Measurements from ENCODE around the gene IGFBP3. TPM values are rescaled to one million over a fixed set of nuclear protein-coding genes. Genes with fewer than 3 reads are reported as not detected.

Gene IGFBP3
- total RNA-seq, 1 donor from 2014 or later = 22.0 TPM

DNA sequence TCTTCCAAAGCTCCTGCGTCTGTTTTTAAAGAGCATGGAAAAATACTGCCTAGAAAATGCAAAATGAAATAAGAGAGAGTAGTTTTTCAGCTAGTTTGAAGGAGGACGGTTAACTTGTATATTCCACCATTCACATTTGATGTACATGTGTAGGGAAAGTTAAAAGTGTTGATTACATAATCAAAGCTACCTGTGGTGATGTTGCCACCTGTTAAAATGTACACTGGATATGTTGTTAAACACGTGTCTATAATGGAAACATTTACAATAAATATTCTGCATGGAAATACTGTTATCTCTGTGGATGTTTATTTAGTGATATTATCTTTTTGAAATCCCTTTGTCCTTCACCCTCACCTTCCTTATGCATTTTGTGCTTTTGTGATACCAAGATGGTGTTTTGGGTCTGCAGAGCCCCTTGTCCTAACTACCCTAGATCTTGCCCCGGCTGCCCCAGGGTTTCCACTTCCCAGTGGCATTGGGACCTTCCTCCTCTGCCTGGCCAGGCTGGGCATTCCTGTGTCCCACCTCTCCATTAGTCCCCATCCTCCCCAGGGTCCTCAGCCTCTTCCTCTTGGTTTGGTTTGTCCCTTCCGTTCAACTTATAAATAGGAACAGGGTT is 27.6 kb downstream of the IGFBP3 start:
- Mint-ChIP-seq H3K4me3 (no peak overlapping the region), H3K27me3 (ENCODE audit: insufficient read depth, low read depth) (peaks cover 15% of the 10 kb centered on the region), H3K9me3 (no peaks in the 10 kb centered on the region), H3K36me3 (no peaks in the 10 kb centered on the region), H3K4me1 (peaks cover 3% of the 10 kb centered on the region), H3K27ac (no peak overlapping the region)
- Histone ChIP-seq H4K20me1 (ENCODE audit: low read depth) (no peaks in the 10 kb centered on the region), H3K4me1 (peaks cover 3% of the 10 kb centered on the region), H3F3A (ENCODE audit: low read depth) (no peaks in the 10 kb centered on the region), H3K27ac (no peak overlapping the region), H3K79me2 (ENCODE audit: low read depth) (no peaks in the 10 kb centered on the region), H3K27me3 (peaks cover 25% of the 10 kb centered on the region), H3K4me3 (no peak overlapping the region), H3K4me2 (no peak overlapping the region), H3K36me3 (no peaks in the 10 kb centered on the region), H2AFZ (replicated peaks) (no peak overlapping the region), H3K9ac (no peak overlapping the region), H3K9me3 (ENCODE audit: low read depth) (no peaks in the 10 kb centered on the region)
- no peak for DNase-seq (ENCODE audit: low spot score)
- TF ChIP-seq, protein P1, sequence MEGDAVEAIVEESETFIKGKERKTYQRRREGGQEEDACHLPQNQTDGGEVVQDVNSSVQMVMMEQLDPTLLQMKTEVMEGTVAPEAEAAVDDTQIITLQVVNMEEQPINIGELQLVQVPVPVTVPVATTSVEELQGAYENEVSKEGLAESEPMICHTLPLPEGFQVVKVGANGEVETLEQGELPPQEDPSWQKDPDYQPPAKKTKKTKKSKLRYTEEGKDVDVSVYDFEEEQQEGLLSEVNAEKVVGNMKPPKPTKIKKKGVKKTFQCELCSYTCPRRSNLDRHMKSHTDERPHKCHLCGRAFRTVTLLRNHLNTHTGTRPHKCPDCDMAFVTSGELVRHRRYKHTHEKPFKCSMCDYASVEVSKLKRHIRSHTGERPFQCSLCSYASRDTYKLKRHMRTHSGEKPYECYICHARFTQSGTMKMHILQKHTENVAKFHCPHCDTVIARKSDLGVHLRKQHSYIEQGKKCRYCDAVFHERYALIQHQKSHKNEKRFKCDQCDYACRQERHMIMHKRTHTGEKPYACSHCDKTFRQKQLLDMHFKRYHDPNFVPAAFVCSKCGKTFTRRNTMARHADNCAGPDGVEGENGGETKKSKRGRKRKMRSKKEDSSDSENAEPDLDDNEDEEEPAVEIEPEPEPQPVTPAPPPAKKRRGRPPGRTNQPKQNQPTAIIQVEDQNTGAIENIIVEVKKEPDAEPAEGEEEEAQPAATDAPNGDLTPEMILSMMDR (IDR thresholded peaks at IDR 0.05) = no peak
- TF ChIP-seq EZH2 (IDR thresholded peaks at IDR 0.05) (no peak), EZH2phosphoT487 (IDR thresholded peaks at IDR 0.05) (no peak)

DNA sequence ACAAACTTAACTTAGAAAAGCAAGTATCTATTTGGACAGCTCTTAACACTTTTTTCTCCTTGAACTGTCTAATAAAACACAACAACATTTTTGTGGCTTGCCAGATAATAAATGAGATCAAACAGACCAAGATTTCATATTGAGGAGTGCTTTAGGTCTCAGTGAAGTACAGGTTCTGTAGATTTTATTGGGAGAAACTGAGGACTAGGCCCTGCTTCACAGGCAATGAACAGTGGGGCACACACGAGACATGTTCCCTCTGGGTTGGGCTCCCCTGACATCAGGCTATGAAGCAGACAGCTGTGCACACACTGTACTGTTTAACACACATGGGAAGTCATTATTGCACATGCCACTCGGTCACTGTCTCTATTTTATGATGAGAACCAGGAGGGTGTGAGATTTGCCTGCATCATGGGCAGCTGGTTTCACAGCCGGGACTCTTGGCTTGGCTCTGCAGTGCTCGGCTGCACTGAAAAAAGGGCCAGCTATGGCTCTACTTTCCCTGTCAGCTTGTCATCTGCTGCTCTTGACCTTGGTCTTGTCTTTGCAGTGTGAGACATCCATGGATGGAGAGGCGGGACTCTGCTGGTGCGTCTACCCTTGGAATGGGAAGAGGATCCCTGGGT is 28.6 kb downstream of the IGFBP3 start:
- H3K4me1 Mint-ChIP-seq = peaks cover 9% of the 10 kb centered on the region
- Histone ChIP-seq H3K27ac (no peak overlapping the region), H3K36me3 (no peaks in the 10 kb centered on the region), H3F3A (ENCODE audit: low read depth) (no peaks in the 10 kb centered on the region), H2AFZ (replicated peaks) (no peak overlapping the region), H3K79me2 (ENCODE audit: low read depth) (no peaks in the 10 kb centered on the region), H4K20me1 (ENCODE audit: low read depth) (no peaks in the 10 kb centered on the region), H3K9me3 (ENCODE audit: low read depth) (no peaks in the 10 kb centered on the region), H3K9ac (no peak overlapping the region), H3K4me3 (no peak overlapping the region), H3K27me3 (peaks cover 35% of the 10 kb centered on the region), H3K4me1 (peaks cover 3% of the 10 kb centered on the region), H3K4me2 (no peak overlapping the region)
- H3K27me3 Mint-ChIP-seq (ENCODE audit: insufficient read depth, low read depth) = peaks cover 25% of the 10 kb centered on the region
- H3K27ac Mint-ChIP-seq = no peak overlapping the region
- DNase-seq (ENCODE audit: low spot score) = no peak
- H3K4me3 Mint-ChIP-seq = no peak overlapping the region
- TF ChIP-seq EZH2 (IDR thresholded peaks at IDR 0.05) (no peak), EZH2phosphoT487 (IDR thresholded peaks at IDR 0.05) (no peak)
- TF ChIP-seq, protein P1 (IDR thresholded peaks at IDR 0.05) = no peak
- no peaks in the 10 kb centered on the region for H3K9me3 Mint-ChIP-seq
- H3K36me3 Mint-ChIP-seq = no peaks in the 10 kb centered on the region

GRCh38 chr7:45891462-45892402 is 29.3 kb downstream of the IGFBP3 start:
- DNase-seq (ENCODE audit: low spot score) = no peak
- Histone ChIP-seq H3F3A (ENCODE audit: low read depth) (no peaks in the 10 kb centered on the region), H4K20me1 (ENCODE audit: low read depth) (no peaks in the 10 kb centered on the region), H2AFZ (replicated peaks) (no peak overlapping the region), H3K4me2 (no peak overlapping the region), H3K27ac (no peak overlapping the region), H3K79me2 (ENCODE audit: low read depth) (no peaks in the 10 kb centered on the region), H3K9me3 (ENCODE audit: low read depth) (no peaks in the 10 kb centered on the region), H3K36me3 (no peaks in the 10 kb centered on the region), H3K4me1 (peaks cover 3% of the 10 kb centered on the region), H3K27me3 (peaks cover 43% of the 10 kb centered on the region), H3K4me3 (no peak overlapping the region), H3K9ac (no peak overlapping the region)
- no peaks in the 10 kb centered on the region for H3K9me3 Mint-ChIP-seq
- TF ChIP-seq EZH2 (IDR thresholded peaks at IDR 0.05) (no peak), EZH2phosphoT487 (IDR thresholded peaks at IDR 0.05) (no peak)
- TF ChIP-seq, protein P1 (IDR thresholded peaks at IDR 0.05) = no peak
- H3K4me1 Mint-ChIP-seq = peaks cover 9% of the 10 kb centered on the region
- H3K4me3 Mint-ChIP-seq = no peak overlapping the region
- H3K27me3 Mint-ChIP-seq (ENCODE audit: insufficient read depth, low read depth) = peaks cover 29% of the 10 kb centered on the region
- H3K36me3 Mint-ChIP-seq = no peaks in the 10 kb centered on the region
- no peak overlapping the region for H3K27ac Mint-ChIP-seq
